ENCODE data around the gene ANKRD33. TPM values are rescaled to one million over a fixed set of nuclear protein-coding genes. Genes with fewer than 3 reads are reported as not detected.
A peak's percentile ranks its signal among the peaks of the same experiment; 100 is the strongest.

The ANKRD33 gene
- total and polyA plus RNA-seq, 2 of the 8 experiments (the other 6 are each of a cell fraction or from before 2014, with no cell fraction given) = 0.41 to 0.53 TPM

GRCh38 chr12:51914034-51914923, 26.4 kb downstream of the ANKRD33 start:
- H3K27ac ChIP-seq (ENCODE audit: low read depth, low read length) = no peak overlapping the region
- FAIRE-seq (no peak), DNase-seq (ENCODE audit: low read depth in 1 of 2, low spot score in 2 of 2) (no peak)
- no peaks in the 10 kb centered on the region for H3K36me3 ChIP-seq (ENCODE audit: control insufficient read depth in 2 of 4, insufficient read depth in 4 of 4, low read length in 3 of 4)
- H3K79me2 ChIP-seq (ENCODE audit: control insufficient read depth in 1 of 2, insufficient read depth in 2 of 2, low read length in 2 of 2) = no peaks in the 10 kb centered on the region
- H4K91ac ChIP-seq (replicated peaks; ENCODE audit: insufficient read length, low read length) = no peak overlapping the region
- H2AK5ac ChIP-seq (ENCODE audit: low read depth, low read length) = 0 out of 2 replicates have a peak overlapping the region, but pooled peaks have one; percentile 53
- no peak overlapping the region for H2BK15ac ChIP-seq (ENCODE audit: low read length)
- H3K23ac ChIP-seq (ENCODE audit: insufficient read length) = no peak overlapping the region
- H3K9ac ChIP-seq (replicated peaks in 1 of 4; ENCODE audit: extremely low read depth in 1 of 4, low read depth in 3 of 4, low read length in 3 of 4) = no peak overlapping the region
- H3K27me3 ChIP-seq (replicated peaks in 1 of 4; ENCODE audit: control insufficient read depth in 3 of 4, extremely low read depth in 1 of 4, insufficient read depth in 3 of 4, low read length in 3 of 4) = peaks cover 0 to 3% (median 0%) of the 10 kb centered on the region in 4 experiments; a peak in 1 of 7 replicates
- ChIA-PET CTCF (ENCODE audit: partially characterized antibody) (interaction anchor here (0.6 to 12.7 kb wide), 19 partner anchors 13 to 387 kb away, joined by 3 to 234 read pairs (median 5); partner anchors contain the start of gene ANKRD33), POLR2A (ENCODE audit: partially characterized antibody) (interaction anchor here (1.5 kb wide), 1 partner anchor 26 kb away, joined by 3 read pairs; the partner anchor contains the start of gene ANKRD33)
- H3K9me3 ChIP-seq (ENCODE audit: insufficient read depth in 2 of 2, low read depth in 1 of 2, low read length in 1 of 2) = no peaks in the 10 kb centered on the region
- H4K5ac ChIP-seq (ENCODE audit: insufficient read length, low read depth, low read length) = no peak overlapping the region
- H3K56ac ChIP-seq (replicated peaks; ENCODE audit: insufficient read length, low read depth, low read length) = no peak overlapping the region
- H3K79me1 ChIP-seq (ENCODE audit: low read depth, low read length) = no peaks in the 10 kb centered on the region
- no peak overlapping the region for H3K4ac ChIP-seq (replicated peaks; ENCODE audit: insufficient read length, low read depth, low read length)
- H3K4me1 ChIP-seq (replicated peaks in 1 of 4; ENCODE audit: control insufficient read depth in 3 of 4, insufficient read depth in 4 of 4, low read length in 3 of 4) = peaks cover 0 to 8% (median 1%) of the 10 kb centered on the region in 4 experiments; a peak in 4 of 7 replicates
- no peak overlapping the region for H4K8ac ChIP-seq (ENCODE audit: extremely low read depth, insufficient read depth, low read length)
- no peak overlapping the region for H3K4me3 ChIP-seq (ENCODE audit: extremely low read depth in 1 of 4, insufficient read depth in 2 of 4, low read depth in 3 of 4, low read length in 4 of 4)
- H2BK120ac ChIP-seq (replicated peaks; ENCODE audit: low read depth, low read length) = no peak overlapping the region
- no peak overlapping the region for H3K18ac ChIP-seq (ENCODE audit: extremely low read depth, low read length)
- no peak overlapping the region for H3K4me2 ChIP-seq (ENCODE audit: insufficient read depth in 1 of 2, low read depth in 2 of 2, low read length in 2 of 2)
- 88% methylated on average over 14 of the region's 17 CpGs; no CpG with 5 or more reads in 1 of the 2 experiments for WGBS, 2 experiments (ENCODE audit: extremely low coverage in 1 of 2, insufficient coverage in 1 of 2, insufficient read length in 1 of 2, insufficient replicate concordance in 2 of 2, low coverage in 1 of 2, low lambda C conversion rate in 2 of 2, missing lambda C conversion rate in 1 of 2)
- H2BK20ac ChIP-seq (ENCODE audit: low read length) = no peak overlapping the region
- H4K20me1 ChIP-seq (replicated peaks in 1 of 2; ENCODE audit: control insufficient read depth in 1 of 2, insufficient read depth in 2 of 2, low read length in 2 of 2) = no peaks in the 10 kb centered on the region
- no peak overlapping the region for H2AFZ ChIP-seq (ENCODE audit: low read length)
- H2BK5ac ChIP-seq (ENCODE audit: low read depth, low read length) = no peak overlapping the region
- no peak overlapping the region for H3K14ac ChIP-seq (ENCODE audit: insufficient read length)
- TF ChIP-seq TEAD4 (IDR thresholded peaks at IDR 0.05; ENCODE audit: low read depth, low read length) (no peak), SP4 (IDR thresholded peaks at IDR 0.05; ENCODE audit: low read length) (no peak), SIN3A (conservative IDR thresholded peaks at IDR 0.05 in 1 of 2, IDR thresholded peaks at IDR 0.05 in 1 of 2; ENCODE audit: low read depth in 1 of 2, low read length in 2 of 2) (no peak), BCL11A (IDR thresholded peaks at IDR 0.05; ENCODE audit: low read depth in 2 of 2, low read length in 2 of 2) (no peak), MAX (IDR thresholded peaks at IDR 0.05) (no peak), SAP30 (IDR thresholded peaks at IDR 0.05; ENCODE audit: insufficient read depth, insufficient replicate concordance, low read length) (no peak), FOSL1 (IDR thresholded peaks at IDR 0.05; ENCODE audit: insufficient read depth, low read depth, low read length) (no peak), RBBP5 (IDR thresholded peaks at IDR 0.05; ENCODE audit: borderline replicate concordance, low read depth, low read length) (no peak), TCF12 (IDR thresholded peaks at IDR 0.05; ENCODE audit: low read depth, low read length) (no peak), PHF8 (conservative IDR thresholded peaks at IDR 0.05; ENCODE audit: low read depth, low read length) (no peak)
- H3K23me2 ChIP-seq (ENCODE audit: low read depth, low read length) = no peaks in the 10 kb centered on the region
- no peak overlapping the region for H2BK12ac ChIP-seq (ENCODE audit: low read depth, low read length)

All from H1 (cell line).